ENCODE data around the gene NFE2L2. TPM values are rescaled to one million over a fixed set of nuclear protein-coding genes. Genes with fewer than 3 reads are reported as not detected.
"Not testable (repeated sequence)": the region's sequence is repeated elsewhere in the genome, so short reads cannot be mapped to it uniquely, and the experiment has no call there.

Gene NFE2L2
- total RNA-seq, 1 donor from 2014 or later: 179 TPM

DNA sequence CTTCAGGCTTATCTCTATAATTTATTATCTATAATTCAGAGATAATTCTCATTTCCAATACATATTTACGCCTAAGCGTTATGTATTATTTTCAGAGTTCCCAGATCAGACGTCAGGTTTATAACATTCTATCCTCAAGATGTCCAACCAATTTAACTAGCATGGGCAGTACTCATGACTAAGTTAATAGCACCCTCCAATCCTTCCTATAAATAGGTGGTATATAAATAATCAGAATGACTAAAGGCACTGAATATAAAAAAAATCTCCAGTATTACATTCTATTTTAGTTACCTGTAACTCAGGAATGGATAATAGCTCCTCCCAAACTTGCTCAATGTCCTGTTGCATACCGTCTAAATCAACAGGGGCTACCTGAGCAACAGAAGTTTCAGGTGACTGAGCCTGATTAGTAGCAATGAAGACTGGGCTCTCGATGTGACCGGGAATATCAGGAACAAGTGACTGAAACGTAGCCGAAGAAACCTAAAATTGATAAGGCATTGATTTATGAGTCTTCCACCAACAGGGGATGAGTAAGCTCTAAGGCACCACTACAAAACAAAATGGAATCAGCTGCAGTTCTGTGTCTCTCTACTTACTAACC, 32.3 kb downstream of the NFE2L2 start:
- ATAC-seq: no peak

- ATAC-seq: no peak
Observed at GRCh38 chr2:177231270-177231669, 33.3 kb downstream of the NFE2L2 start.

GRCh38 chr2:177229442-177230242, 34.9 kb downstream of the NFE2L2 start:
- peak; percentile 68 for ATAC-seq

DNA sequence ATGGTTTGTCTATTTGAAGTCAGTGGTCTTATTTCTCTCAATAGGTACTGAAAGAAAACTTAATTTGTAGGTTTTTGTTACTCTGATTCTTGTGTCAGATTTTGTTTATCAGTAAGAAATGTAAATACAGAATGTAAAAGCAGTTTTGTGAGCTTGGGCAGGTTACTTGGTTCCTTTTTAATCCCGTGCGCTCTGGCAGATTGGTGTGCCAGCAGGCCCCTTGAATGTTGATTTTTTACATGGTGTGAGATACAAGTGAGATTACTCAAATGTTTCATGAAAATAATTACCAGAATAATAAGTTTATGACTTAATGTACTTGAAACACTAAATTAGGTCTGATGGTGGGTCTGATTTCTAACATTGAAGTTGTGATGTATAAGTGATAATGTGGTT, 38.6 kb downstream of the NFE2L2 start:
- ATAC-seq: no peak

DNA sequence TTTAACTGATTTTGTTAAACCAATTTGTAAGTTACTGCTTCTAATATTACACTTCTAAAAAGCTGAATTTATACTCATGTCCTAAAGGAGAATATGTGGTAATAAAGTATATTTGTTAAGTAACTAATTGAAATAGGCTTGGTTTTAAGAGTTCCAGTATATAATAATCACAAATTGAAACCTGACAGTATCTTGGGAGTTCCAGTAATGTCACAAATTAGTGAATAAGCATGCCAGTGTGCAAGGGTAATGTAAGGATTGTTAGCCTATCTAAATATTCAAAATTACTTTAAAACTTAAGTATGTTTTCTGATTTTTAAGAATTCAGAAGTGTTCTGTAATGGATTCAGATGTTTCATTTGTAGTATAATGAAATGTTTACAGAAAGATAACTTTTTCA, 41.1 kb downstream of the NFE2L2 start:
- ATAC-seq: not testable (repeated sequence)

DNA sequence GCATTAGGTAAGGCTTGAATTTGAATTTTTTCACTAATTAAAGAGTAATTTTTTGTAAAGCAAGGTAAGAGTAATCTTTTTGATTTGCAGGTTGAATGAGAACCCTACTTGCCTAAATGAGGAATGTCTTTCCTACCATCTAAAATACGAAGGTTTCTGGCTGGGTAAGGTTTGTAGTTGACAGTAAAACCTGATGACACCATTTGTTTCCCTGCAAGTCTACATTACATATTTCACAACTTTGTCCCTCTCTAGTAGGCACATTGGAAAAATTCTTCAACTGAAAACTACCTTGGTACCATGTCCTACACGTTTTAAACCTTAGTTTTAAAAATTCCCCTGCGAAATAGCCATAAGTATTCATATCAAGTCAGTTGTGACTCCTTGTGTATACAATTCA, 42.6 kb downstream of the NFE2L2 start:
- ATAC-seq: no peak

- ATAC-seq: no peak
Observed at GRCh38 chr2:177221534-177221933, 43.0 kb downstream of the NFE2L2 start.

DNA sequence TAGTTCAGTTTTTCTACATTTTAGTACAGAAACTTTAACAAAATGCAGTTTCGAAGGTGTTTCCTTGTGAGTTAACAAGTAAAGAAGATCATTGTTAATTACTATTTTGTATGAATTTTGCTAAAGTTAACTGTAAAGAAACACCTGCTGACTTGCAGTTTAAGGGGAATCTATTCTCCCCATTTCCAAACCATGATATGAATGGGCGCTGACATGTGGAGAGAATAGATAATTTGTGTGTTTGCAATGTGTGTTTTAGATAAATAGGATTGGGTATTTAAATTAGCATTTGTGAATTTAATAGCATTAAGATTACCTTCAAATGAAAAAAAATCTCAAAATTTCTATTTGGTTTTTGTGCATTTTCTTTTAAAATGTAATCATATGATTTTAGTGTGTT, 44.7 kb downstream of the NFE2L2 start:
- not testable (repeated sequence) for ATAC-seq

- no peak for ATAC-seq
Observed at GRCh38 chr2:177217247-177217843, 47.2 kb downstream of the NFE2L2 start.

- peak; percentile 86 for ATAC-seq
Observed at GRCh38 chr2:177212891-177213856, 51.4 kb downstream of the NFE2L2 start.

DNA sequence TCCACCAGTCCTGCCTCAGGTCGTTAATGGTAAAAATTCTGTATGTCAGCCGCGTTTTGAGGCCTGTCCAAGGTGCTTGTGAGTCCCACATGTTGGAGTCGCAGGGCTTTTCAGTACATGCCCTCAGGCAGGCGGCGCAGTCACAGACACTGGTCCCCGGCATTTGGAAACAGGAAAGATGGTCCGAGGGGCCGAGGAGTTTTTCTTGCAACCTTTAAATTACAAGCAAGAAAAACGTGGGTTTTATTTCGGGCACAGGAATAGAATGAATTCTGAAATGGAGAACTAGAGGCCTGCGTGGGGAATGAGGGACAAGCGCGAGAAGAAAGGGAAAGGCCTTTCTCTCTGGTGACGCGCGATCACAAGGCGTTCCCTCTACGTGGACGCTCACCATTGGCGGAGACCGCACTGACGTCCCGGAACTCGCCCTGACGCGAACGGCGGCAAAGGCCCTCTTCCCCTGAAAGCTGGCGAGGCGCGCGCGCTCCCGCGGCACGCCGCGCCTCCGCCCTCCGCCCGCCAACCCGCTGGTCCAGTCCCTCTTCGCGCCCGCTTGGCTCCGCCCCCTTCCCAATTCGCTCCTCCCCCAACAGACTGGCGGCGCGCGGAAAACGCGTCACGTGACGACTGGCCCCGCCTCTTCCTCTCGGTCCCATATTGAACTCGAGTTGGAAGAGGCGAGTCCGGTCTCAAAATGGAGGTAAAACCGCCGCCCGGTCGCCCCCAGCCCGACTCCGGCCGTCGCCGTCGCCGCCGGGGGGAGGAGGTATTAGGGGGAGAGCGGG, 52.2 kb downstream of the NFE2L2 start, which contains the start of gene HNRNPA3:
Gene HNRNPA3 (plus strand): TSS at position 689 of the 785 bp plus-strand sequence. CDS start 6 bp downstream, at position 695.
- ATAC-seq: peak; percentile 97

- ATAC-seq: no peak
Observed at GRCh38 chr2:177211576-177212105, 52.9 kb downstream of the NFE2L2 start.

GRCh38 chr2:177211169-177211568, 53.4 kb downstream of the NFE2L2 start:
- ATAC-seq: no peak

GRCh38 chr2:177207101-177207500, 57.4 kb downstream of the NFE2L2 start:
- ATAC-seq: no peak

GRCh38 chr2:177204417-177204816, 60.1 kb downstream of the NFE2L2 start:
- ATAC-seq: no peak

- ATAC-seq: no peak
Observed at GRCh38 chr2:177201919-177202346, 62.6 kb downstream of the NFE2L2 start.

GRCh38 chr2:177200419-177200818, 64.1 kb downstream of the NFE2L2 start:
- ATAC-seq: not testable (repeated sequence)

DNA sequence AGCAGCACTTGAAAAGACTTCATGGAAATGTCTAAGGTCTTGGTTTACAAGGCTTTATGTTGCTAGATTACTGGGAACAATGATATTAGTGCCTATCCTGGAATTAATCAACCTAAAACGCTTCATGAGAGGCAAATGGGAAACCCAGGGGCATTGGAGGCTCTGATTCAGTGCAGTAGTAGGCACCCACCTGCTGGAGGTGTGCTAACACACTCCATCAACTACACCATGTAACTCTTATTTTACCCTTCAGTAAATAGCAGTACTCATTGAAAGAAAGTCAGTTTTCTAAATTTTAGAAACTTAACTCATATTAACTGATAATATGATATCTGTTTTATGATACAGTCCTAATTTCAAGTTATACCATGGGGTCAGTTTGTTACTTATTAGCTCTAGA, 69.3 kb downstream of the NFE2L2 start:
- no peak for ATAC-seq

DNA sequence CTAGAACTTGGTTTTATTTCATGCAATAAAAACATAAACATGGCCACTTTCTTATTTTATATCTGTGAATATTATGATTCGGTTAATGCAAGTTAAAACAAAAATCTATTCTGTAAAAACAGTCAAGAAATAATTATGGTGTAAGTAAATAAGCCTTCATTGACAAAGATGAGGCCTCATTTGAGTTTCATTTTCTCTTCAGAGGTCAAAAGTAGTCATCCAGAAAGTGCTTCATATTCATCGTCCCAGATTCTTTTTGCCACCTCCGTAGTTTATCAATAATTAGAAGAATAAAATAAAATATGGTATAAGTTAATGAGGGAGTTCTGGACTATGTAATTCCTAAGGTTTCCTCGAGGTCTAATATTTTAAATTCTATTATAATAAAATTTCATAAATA, 71.3 kb downstream of the NFE2L2 start:
- ATAC-seq: no peak

DNA sequence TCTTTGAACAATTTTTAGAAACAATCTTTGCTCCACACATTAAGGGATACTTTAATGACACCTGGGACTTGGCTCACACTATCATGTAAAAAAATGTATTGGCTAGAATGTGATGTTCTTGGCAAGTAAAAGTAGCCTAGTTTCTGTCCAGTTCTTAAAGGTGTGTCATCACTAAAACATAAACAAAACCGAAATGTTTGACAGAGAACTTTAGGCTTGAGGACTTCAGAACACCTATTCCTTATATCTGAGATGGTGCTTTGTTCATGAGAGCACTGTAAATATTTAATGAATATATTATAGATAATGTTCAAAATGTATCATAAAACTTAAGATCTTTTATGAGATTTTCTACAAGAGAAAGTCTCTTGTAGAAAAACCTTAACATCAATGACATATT, 71.7 kb downstream of the NFE2L2 start:
- ATAC-seq: no peak

DNA sequence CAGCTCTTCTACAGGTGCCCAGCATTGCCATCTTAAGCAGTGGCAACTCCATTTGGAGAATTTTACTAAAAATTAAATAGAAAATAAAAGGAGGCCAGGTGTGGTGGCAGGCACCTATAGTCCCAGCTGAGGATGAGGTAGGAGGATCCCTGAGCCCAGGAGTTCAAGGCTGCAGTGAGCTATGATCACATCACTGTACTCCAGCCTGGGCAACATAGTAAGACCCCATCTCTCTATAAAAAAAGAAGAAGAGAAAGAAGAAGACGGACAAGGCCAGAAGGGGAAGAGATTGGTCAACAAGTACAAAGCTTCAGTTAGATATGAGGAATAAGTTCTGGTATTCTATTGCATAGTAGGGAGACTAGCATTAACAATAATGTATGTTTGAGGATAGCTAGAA, 73.6 kb downstream of the NFE2L2 start:
- ATAC-seq: no peak

Measured in esophagus mucosa (tissue), 1 donor.